Vagina (tissue), 2 donors: ENCODE results near the gene CC2D1A. TPM values are rescaled to one million over a fixed set of nuclear protein-coding genes. Genes with fewer than 3 reads are reported as not detected.

Experiments used
- DNase-seq, 2 donors: peaks; one replicate each; pipeline ENCODE4 v3.0.0-alpha.2; 2017; ENCODE audit errors: extremely low spot score in 2 of 2
- H3K27ac ChIP-seq: fragments of 200-600 bp; sonication (generic); one replicate; pipeline ENCODE4 v1.5.1; 2019
- H3K27me3 ChIP-seq: fragments of 200-600 bp; sonication (generic); one replicate; pipeline ENCODE4 v1.5.1; 2019
- H3K36me3 ChIP-seq, 2 donors: fragments of 200-600 bp; sonication (generic); one replicate each; pipeline ENCODE4 v1.5.1; 2017 to 2019
- H3K4me1 ChIP-seq: fragments of 200-600 bp; sonication (generic); one replicate; pipeline ENCODE4 v1.5.1; 2019
- H3K4me3 ChIP-seq, 2 donors: fragments of 200-600 bp; sonication (generic); 1 replicate in 1 of 2; 2 replicates in 1 of 2; pipeline ENCODE4 v1.5.1; 2016 to 2019
- H3K9me3 ChIP-seq: fragments of 200-600 bp; sonication (generic); one replicate; pipeline ENCODE4 v1.5.1; 2019
- CTCF ChIP-seq, 3 experiments: fragments of 450-650 bp in 2 of 3; fragments of 200-600 bp in 1 of 3; sonication (generic) in 1 of 3; IDR thresholded peaks; one replicate each; pipeline ENCODE4 v1.5.1; 2017 to 2019; ENCODE audit warnings: antibody characterized with exemption in 3 of 3, mild to moderate bottlenecking in 2 of 3, moderate library complexity in 2 of 3
- POLR2A ChIP-seq, 2 donors: fragments of 450-650 bp; IDR thresholded peaks; one replicate each; pipeline ENCODE4 v1.6.1; 2017; ENCODE audit warnings: antibody characterized with exemption in 2 of 2, mild to moderate bottlenecking in 2 of 2, moderate library complexity in 2 of 2
- POLR2AphosphoS5 ChIP-seq, 2 donors: sonication (generic); formaldehyde crosslinking; IDR thresholded peaks; one replicate each; pipeline ENCODE4 v1.9.0; 2017; ENCODE audit warnings: antibody characterized with exemption in 2 of 2, mild to moderate bottlenecking in 2 of 2, low read depth in 1 of 2; ENCODE audit not compliant: insufficient read depth in 1 of 2
- intact Hi-C: fragments of 100-400 bp; cut with DNase I; formaldehyde crosslinking; loops from one replicate; pipeline ENCODE4 v1.15.1; 2023
- total RNA-seq: library from RNA; depleted of rRNA; stranded (reverse); fragments of >200 nt; gene quantifications from one replicate; pipeline ENCODE4 v1.2.3, GENCODE V29; 2016

Gene CC2D1A
- total RNA-seq, 1 donor from 2014 or later = 44.4 TPM

- Histone ChIP-seq H3K27me3 (no peaks in the 10 kb centered on the region), H3K4me3 (no peak overlapping the region), H3K27ac (no peak overlapping the region), H3K4me1 (peaks cover 15% of the 10 kb centered on the region), H3K36me3 (peaks cover 0 to 56% of the 10 kb centered on the region in 2 donors), H3K9me3 (no peaks in the 10 kb centered on the region)
- no peak for TF ChIP-seq POLR2A (IDR thresholded peaks at IDR 0.05)
- TF ChIP-seq CTCF (IDR thresholded peaks at IDR 0.05) = no peak
- no peak for TF ChIP-seq POLR2AphosphoS5 (IDR thresholded peaks at IDR 0.05; ENCODE audit: insufficient read depth in 1 of 2, low read depth in 1 of 2)
- intact Hi-C loops = no loop called here
- no peak for DNase-seq
Measured at GRCh38 chr19:13958043-13958442, 52.0 kb downstream of the CC2D1A start.

- Histone ChIP-seq H3K36me3 (peaks cover 0 to 62% of the 10 kb centered on the region in 2 donors), H3K4me1 (peaks cover 5% of the 10 kb centered on the region), H3K27ac (no peak overlapping the region), H3K4me3 (no peak overlapping the region), H3K27me3 (no peaks in the 10 kb centered on the region), H3K9me3 (no peaks in the 10 kb centered on the region)
- intact Hi-C loops = no loop called here
- TF ChIP-seq POLR2AphosphoS5 (IDR thresholded peaks at IDR 0.05; ENCODE audit: insufficient read depth in 1 of 2, low read depth in 1 of 2) (no peak), CTCF (IDR thresholded peaks at IDR 0.05) (no peak), POLR2A (IDR thresholded peaks at IDR 0.05) (no peak)
- DNase-seq = no peak
Measured at GRCh38 chr19:13959141-13959961, 53.4 kb downstream of the CC2D1A start.

- Histone ChIP-seq H3K4me1 (peaks cover 5% of the 10 kb centered on the region), H3K27ac (no peak overlapping the region), H3K36me3 (peaks cover 0 to 55% of the 10 kb centered on the region in 2 donors), H3K27me3 (no peaks in the 10 kb centered on the region), H3K9me3 (no peaks in the 10 kb centered on the region), H3K4me3 (no peak overlapping the region)
- intact Hi-C loops = no loop called here
- DNase-seq = no peak
- TF ChIP-seq POLR2AphosphoS5 (IDR thresholded peaks at IDR 0.05; ENCODE audit: insufficient read depth in 1 of 2, low read depth in 1 of 2) (no peak), CTCF (IDR thresholded peaks at IDR 0.05) (no peak), POLR2A (IDR thresholded peaks at IDR 0.05) (no peak)
Measured at GRCh38 chr19:13959962-13960862, 54.2 kb downstream of the CC2D1A start.

- no peaks in the 10 kb centered on the region for H3K27me3 ChIP-seq
- intact Hi-C loops = no loop called here
- no peak overlapping the region for H3K4me3 ChIP-seq
- H3K36me3 ChIP-seq = peaks cover 0 to 51% of the 10 kb centered on the region in 2 donors
- H3K27ac ChIP-seq = no peak overlapping the region
- TF ChIP-seq POLR2A (IDR thresholded peaks at IDR 0.05) = no peak
- no peak for TF ChIP-seq CTCF (IDR thresholded peaks at IDR 0.05)
- TF ChIP-seq POLR2AphosphoS5 (IDR thresholded peaks at IDR 0.05; ENCODE audit: insufficient read depth in 1 of 2, low read depth in 1 of 2) = no peak
- no peaks in the 10 kb centered on the region for H3K9me3 ChIP-seq
- H3K4me1 ChIP-seq = peaks cover 5% of the 10 kb centered on the region
- DNase-seq = no peak
Measured at GRCh38 chr19:13960863-13961784, 55.1 kb downstream of the CC2D1A start.
